ENCODE results near the gene RAB29.

RAB29 gene, protein sequence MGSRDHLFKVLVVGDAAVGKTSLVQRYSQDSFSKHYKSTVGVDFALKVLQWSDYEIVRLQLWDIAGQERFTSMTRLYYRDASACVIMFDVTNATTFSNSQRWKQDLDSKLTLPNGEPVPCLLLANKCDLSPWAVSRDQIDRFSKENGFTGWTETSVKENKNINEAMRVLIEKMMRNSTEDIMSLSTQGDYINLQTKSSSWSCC

DNA sequence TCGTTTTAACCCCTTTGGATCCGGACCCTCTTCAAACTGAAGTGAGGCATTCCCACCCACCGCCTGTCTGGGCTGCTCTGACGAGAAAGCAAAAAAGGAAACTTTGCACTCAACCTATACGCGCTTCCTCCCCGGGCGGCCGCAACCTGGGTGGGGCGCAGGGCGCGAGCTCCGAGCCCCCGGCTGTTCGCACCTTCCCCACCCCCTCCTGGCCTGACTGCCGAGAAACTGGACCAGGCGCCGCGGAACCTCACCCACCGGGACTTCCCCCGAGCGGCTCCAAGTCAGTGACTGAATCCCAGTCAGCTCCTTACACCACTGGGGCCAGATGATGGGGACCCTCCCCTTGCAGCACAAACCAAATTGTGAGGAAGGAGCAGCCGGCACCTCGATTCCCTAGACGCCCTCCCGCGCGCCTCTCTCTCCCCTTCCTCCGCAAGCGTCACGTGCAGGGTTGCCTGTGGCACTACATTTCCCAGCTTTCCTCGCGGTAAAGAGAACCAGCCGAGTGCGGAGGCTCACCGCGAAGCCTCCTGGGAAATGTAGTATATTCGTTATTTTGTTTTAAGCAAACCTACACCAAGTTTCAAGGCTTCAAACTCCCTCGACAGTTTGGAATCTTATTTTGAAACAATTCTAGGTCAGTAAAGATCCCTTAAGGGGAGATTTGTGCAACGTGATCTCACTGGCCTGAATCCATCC, at the start of gene RAB29:
RAB29 (minus strand) TSS at position 468 of the 702 bp plus-strand sequence. CDS start 526 bp downstream, outside the sequence.
- no peak for TF ChIP-seq EP300 (IDR thresholded peaks at IDR 0.05; ENCODE audit: borderline replicate concordance)
- no peak for TF ChIP-seq EGR1 (IDR thresholded peaks at IDR 0.05)
- TF ChIP-seq YY1 (IDR thresholded peaks at IDR 0.05; ENCODE audit: low read depth) = no peak
- TF ChIP-seq, protein P1, sequence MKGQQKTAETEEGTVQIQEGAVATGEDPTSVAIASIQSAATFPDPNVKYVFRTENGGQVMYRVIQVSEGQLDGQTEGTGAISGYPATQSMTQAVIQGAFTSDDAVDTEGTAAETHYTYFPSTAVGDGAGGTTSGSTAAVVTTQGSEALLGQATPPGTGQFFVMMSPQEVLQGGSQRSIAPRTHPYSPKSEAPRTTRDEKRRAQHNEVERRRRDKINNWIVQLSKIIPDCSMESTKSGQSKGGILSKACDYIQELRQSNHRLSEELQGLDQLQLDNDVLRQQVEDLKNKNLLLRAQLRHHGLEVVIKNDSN (IDR thresholded peaks at IDR 0.05) = peak; percentile 98
- TF ChIP-seq TAF1 (IDR thresholded peaks at IDR 0.05; ENCODE audit: low read depth) = peak; percentile 59
- no peak for TF ChIP-seq NFIC (IDR thresholded peaks at IDR 0.05)
- no peak for TF ChIP-seq FOXM1 (IDR thresholded peaks at IDR 0.05; ENCODE audit: borderline replicate concordance, low read depth)
- no peak for TF ChIP-seq CEBPB (IDR thresholded peaks at IDR 0.05)
- no peak for TF ChIP-seq RAD21 (IDR thresholded peaks at IDR 0.05; ENCODE audit: low read depth)
- TF ChIP-seq, protein P2, sequence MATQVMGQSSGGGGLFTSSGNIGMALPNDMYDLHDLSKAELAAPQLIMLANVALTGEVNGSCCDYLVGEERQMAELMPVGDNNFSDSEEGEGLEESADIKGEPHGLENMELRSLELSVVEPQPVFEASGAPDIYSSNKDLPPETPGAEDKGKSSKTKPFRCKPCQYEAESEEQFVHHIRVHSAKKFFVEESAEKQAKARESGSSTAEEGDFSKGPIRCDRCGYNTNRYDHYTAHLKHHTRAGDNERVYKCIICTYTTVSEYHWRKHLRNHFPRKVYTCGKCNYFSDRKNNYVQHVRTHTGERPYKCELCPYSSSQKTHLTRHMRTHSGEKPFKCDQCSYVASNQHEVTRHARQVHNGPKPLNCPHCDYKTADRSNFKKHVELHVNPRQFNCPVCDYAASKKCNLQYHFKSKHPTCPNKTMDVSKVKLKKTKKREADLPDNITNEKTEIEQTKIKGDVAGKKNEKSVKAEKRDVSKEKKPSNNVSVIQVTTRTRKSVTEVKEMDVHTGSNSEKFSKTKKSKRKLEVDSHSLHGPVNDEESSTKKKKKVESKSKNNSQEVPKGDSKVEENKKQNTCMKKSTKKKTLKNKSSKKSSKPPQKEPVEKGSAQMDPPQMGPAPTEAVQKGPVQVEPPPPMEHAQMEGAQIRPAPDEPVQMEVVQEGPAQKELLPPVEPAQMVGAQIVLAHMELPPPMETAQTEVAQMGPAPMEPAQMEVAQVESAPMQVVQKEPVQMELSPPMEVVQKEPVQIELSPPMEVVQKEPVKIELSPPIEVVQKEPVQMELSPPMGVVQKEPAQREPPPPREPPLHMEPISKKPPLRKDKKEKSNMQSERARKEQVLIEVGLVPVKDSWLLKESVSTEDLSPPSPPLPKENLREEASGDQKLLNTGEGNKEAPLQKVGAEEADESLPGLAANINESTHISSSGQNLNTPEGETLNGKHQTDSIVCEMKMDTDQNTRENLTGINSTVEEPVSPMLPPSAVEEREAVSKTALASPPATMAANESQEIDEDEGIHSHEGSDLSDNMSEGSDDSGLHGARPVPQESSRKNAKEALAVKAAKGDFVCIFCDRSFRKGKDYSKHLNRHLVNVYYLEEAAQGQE (IDR thresholded peaks at IDR 0.05; ENCODE audit: low read depth) = no peak
- TF ChIP-seq CREB1 (IDR thresholded peaks at IDR 0.05; ENCODE audit: low read depth) = no peak
- TF ChIP-seq TEAD4 (IDR thresholded peaks at IDR 0.05) = no peak
- TF ChIP-seq TCF12 (IDR thresholded peaks at IDR 0.05; ENCODE audit: low read depth) = no peak
- TF ChIP-seq, protein P3, sequence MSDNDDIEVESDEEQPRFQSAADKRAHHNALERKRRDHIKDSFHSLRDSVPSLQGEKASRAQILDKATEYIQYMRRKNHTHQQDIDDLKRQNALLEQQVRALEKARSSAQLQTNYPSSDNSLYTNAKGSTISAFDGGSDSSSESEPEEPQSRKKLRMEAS (IDR thresholded peaks at IDR 0.05) = peak; percentile 92
- peak; percentile 69; the same call in 1 of the 2 replicates for TF ChIP-seq ZBTB7A (IDR thresholded peaks at IDR 0.05; ENCODE audit: low read depth)

DNA sequence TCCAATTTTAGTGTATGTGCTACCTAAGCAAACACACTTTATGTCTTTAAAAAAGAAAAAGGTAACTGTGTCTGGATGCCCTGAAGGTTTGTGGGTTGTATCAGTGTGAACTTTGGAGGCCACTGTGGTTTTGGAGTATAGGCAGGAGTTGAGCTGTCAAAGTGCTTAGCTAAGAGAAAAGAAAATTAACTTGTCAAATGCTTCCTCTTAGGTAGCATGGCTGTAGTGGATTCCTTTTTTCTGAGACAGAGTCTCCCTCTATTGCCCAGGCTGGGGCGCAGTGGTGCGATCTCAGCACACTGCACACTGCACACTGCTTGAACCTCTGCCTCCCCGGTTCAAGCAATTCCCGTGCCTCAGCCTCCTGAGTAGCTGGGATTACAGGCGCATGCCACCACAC, 48.9 kb upstream of the RAB29 start:
- no peak for TF ChIP-seq RAD21 (IDR thresholded peaks at IDR 0.05; ENCODE audit: low read depth)
- no peak for TF ChIP-seq CREB1 (IDR thresholded peaks at IDR 0.05; ENCODE audit: low read depth)
- no peak for TF ChIP-seq TCF12 (IDR thresholded peaks at IDR 0.05; ENCODE audit: low read depth)
- no peak for TF ChIP-seq TAF1 (IDR thresholded peaks at IDR 0.05; ENCODE audit: low read depth)
- TF ChIP-seq YY1 (IDR thresholded peaks at IDR 0.05; ENCODE audit: low read depth) = no peak
- TF ChIP-seq, protein P2 (IDR thresholded peaks at IDR 0.05; ENCODE audit: low read depth) = no peak
- TF ChIP-seq, protein P3 (IDR thresholded peaks at IDR 0.05) = no peak
- TF ChIP-seq NFIC (IDR thresholded peaks at IDR 0.05) = no peak
- TF ChIP-seq, protein P1 (IDR thresholded peaks at IDR 0.05) = no peak
- no peak for TF ChIP-seq CEBPB (IDR thresholded peaks at IDR 0.05)
- TF ChIP-seq FOXM1 (IDR thresholded peaks at IDR 0.05; ENCODE audit: borderline replicate concordance, low read depth) = no peak
- TF ChIP-seq TEAD4 (IDR thresholded peaks at IDR 0.05) = no peak
- no peak for TF ChIP-seq ZBTB7A (IDR thresholded peaks at IDR 0.05; ENCODE audit: low read depth)
- no peak for TF ChIP-seq EP300 (IDR thresholded peaks at IDR 0.05; ENCODE audit: borderline replicate concordance)
- TF ChIP-seq EGR1 (IDR thresholded peaks at IDR 0.05) = no peak

DNA sequence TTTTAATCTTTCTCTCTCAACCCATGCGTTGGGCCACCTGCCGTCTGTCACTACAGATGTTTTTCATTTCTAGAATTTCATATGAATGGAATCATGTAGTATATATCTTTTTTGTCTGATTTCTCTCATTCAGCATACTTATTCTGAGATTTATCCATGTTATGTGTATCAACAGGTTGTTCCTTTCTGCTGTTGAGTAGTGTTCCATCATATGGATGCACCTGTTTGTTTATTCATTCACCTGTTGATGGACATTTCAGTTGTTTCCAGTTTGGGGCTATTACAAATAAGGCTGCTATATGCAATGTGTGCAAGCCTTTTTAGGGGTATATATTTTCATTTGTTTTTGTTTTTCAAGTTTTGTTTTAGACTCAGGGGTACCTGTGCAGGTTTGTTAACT, 47.1 kb upstream of the RAB29 start:
- no peak for TF ChIP-seq TEAD4 (IDR thresholded peaks at IDR 0.05)

DNA sequence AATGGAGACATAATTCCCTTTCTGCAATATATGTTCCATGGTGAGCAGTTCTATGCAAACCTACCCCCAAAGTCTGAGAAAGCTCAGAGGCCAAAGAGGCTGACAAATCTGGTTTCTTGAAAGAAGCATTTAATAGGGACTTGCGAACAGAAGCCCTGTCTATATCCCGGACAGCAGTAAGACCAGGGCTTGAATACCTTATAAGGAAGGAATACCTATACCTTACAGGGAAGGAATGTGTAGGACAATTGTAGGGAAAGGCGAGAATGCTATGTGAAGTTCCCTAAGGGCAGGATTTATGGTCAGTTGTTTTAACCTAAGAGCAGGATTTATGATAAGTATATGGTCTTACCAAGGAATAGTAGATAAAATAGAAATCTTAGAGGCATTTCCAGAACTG, 42.7 kb upstream of the RAB29 start:
- TF ChIP-seq, protein P2 (IDR thresholded peaks at IDR 0.05; ENCODE audit: low read depth) = no peak
- TF ChIP-seq RAD21 (IDR thresholded peaks at IDR 0.05; ENCODE audit: low read depth) (no peak), TAF1 (IDR thresholded peaks at IDR 0.05; ENCODE audit: low read depth) (no peak), NFIC (IDR thresholded peaks at IDR 0.05) (no peak), TEAD4 (IDR thresholded peaks at IDR 0.05) (no peak), YY1 (IDR thresholded peaks at IDR 0.05; ENCODE audit: low read depth) (no peak), EGR1 (IDR thresholded peaks at IDR 0.05) (no peak), ZBTB7A (IDR thresholded peaks at IDR 0.05; ENCODE audit: low read depth) (no peak)
- TF ChIP-seq, protein P3 (IDR thresholded peaks at IDR 0.05) = no peak
- TF ChIP-seq, protein P1 (IDR thresholded peaks at IDR 0.05) = no peak

Data from Ishikawa (cell line).